Stimulated activated CD8-positive, alpha-beta memory T cell treated with anti-CD3 and anti-CD28 coated beads, Interleukin-4, amount 100 ng/mL, for 48 hours (primary cell): ENCODE results near the gene SRGAP2B.
A peak's percentile ranks its signal among the peaks of the same experiment; 100 is the strongest.
"Not testable (repeated sequence)": the region's sequence is repeated elsewhere in the genome, so short reads cannot be mapped to it uniquely, and the experiment has no call there.

Experiments used
- DNase-seq: peaks from one replicate; pipeline ENCODE4 v3.0.0-alpha.2; 2020

SRGAP2B gene

GRCh38 chr1:144889450-144890115 is 205.5 kb downstream of the SRGAP2B start:
- DNase-seq: not testable (repeated sequence)

- peak; percentile 47 for DNase-seq
Observed at GRCh38 chr1:144883022-144883421, 212.1 kb downstream of the SRGAP2B start.

- DNase-seq: peak; percentile 23
Observed at GRCh38 chr1:144882343-144882742, 212.8 kb downstream of the SRGAP2B start.

GRCh38 chr1:144858607-144859006 is 236.5 kb downstream of the SRGAP2B start:
- not testable (repeated sequence) for DNase-seq
